CD4-positive, alpha-beta T cell treated with Interleukin-2 at 100 ng/mL for 4 hours (primary cell): ENCODE results near the gene PIAS3.
"Not testable (repeated sequence)": the region's sequence is repeated elsewhere in the genome, so short reads cannot be mapped to it uniquely, and the experiment has no call there.

Experiments
- DNase-seq: peaks from one replicate; pipeline ENCODE4 v3.0.0-alpha.2; 2020; ENCODE audit warnings: low spot score

The PIAS3 gene

GRCh38 chr1:145823565-145824498 is 35.0 kb downstream of the PIAS3 start, which contains the start of the genes POLR3C and RNF115:
POLR3C (plus strand) TSS chr1:145824200; CDS start chr1:145825777, 1,577 bp downstream.
RNF115 (minus strand) TSS chr1:145824095; CDS start chr1:145823873, 222 bp downstream.
- DNase-seq: peak; percentile 91

GRCh38 chr1:145822779-145823331 is 36.0 kb downstream of the PIAS3 start:
- DNase-seq: not testable (repeated sequence)

GRCh38 chr1:145818095-145818494 is 40.8 kb downstream of the PIAS3 start:
- DNase-seq: not testable (repeated sequence)

- DNase-seq: not testable (repeated sequence)
These were observed 45.7 kb downstream of the PIAS3 start for GRCh38 chr1:145812977-145813810.

- DNase-seq: no peak
These were observed 52.0 kb downstream of the PIAS3 start for GRCh38 chr1:145806844-145807243.

- no peak for DNase-seq
These were observed 52.5 kb downstream of the PIAS3 start for GRCh38 chr1:145806408-145806807.

GRCh38 chr1:145805057-145805456 is 53.8 kb downstream of the PIAS3 start:
- DNase-seq: no peak

- DNase-seq: no peak
These were observed 54.4 kb downstream of the PIAS3 start for GRCh38 chr1:145804235-145805045.

- no peak for DNase-seq
These were observed 59.1 kb downstream of the PIAS3 start for GRCh38 chr1:145799806-145800205.
